Breast epithelium (tissue), 4 donors: Measurements from ENCODE around the gene GPR85. TPM values are rescaled to one million over a fixed set of nuclear protein-coding genes. Genes with fewer than 3 reads are reported as not detected.

ENCODE experiments used
- DNase-seq, 2 donors: peaks; one replicate each; pipeline ENCODE4 v3.0.0-alpha.2; 2019; ENCODE audit warnings: low spot score in 2 of 2
- H3K27ac ChIP-seq, 2 donors: fragments of 200-600 bp; sonication (generic) in 1 of 2; one replicate each; pipeline ENCODE4 v1.5.1; 2016 to 2019; ENCODE audit warnings: mild to moderate bottlenecking in 1 of 2
- H3K27me3 ChIP-seq, 2 donors: fragments of 200-600 bp; sonication (generic) in 1 of 2; one replicate each; pipeline versions ENCODE4 v1.5.1 to v1.6.0; 2017 to 2019; ENCODE audit warnings: control low read depth in 1 of 2, mild to moderate bottlenecking in 1 of 2
- H3K36me3 ChIP-seq: fragments of 200-600 bp; one replicate; pipeline ENCODE4 v1.5.1; 2019
- H3K4me1 ChIP-seq, 2 donors: fragments of 200-600 bp; sonication (generic); one replicate each; pipeline ENCODE4 v1.5.1; 2016 to 2019; ENCODE audit warnings: control low read depth in 1 of 2
- H3K4me3 ChIP-seq, 3 donors: fragments of 200-600 bp; sonication (generic); 1 replicate in 2 of 3; 2 replicates in 1 of 3; pipeline ENCODE4 v1.5.1; 2016 to 2019; ENCODE audit warnings: mild to moderate bottlenecking in 3 of 3, moderate library complexity in 2 of 3
- H3K9me3 ChIP-seq, 2 donors: fragments of 200-600 bp; sonication (generic) in 1 of 2; one replicate each; pipeline ENCODE4 v1.5.1; 2016 to 2019; ENCODE audit warnings: control low read depth in 1 of 2
- CTCF ChIP-seq, 3 donors: fragments of 450-650 bp; IDR thresholded peaks; one replicate each; pipeline ENCODE4 v1.5.1; 2016 to 2017; ENCODE audit warnings: antibody characterized with exemption in 3 of 3, mild to moderate bottlenecking in 3 of 3, moderate library complexity in 3 of 3
- POLR2A ChIP-seq: fragments of 450-650 bp; IDR thresholded peaks from one replicate; pipeline ENCODE4 v1.6.1; 2016; ENCODE audit warnings: antibody characterized with exemption, mild to moderate bottlenecking, moderate library complexity
- POLR2AphosphoS5 ChIP-seq, 3 donors: sonication (generic); formaldehyde crosslinking; IDR thresholded peaks; one replicate each; pipeline ENCODE4 v1.6.1; 2017; ENCODE audit warnings: antibody characterized with exemption in 3 of 3
- intact Hi-C: fragments of 100-400 bp; cut with DNase I; formaldehyde crosslinking; loops from one replicate; pipeline ENCODE4 v1.15.1; 2023; ENCODE audit warnings: low total_unique reads
- total RNA-seq, 3 donors: library from RNA; depleted of rRNA; stranded (reverse); fragments of >200 nt; gene quantifications; one replicate each; pipeline ENCODE4 v1.1.0, GENCODE V29; 2016

Gene GPR85
- total RNA-seq, 3 donors from 2014 or later: 0.29 to 1.6 (median 0.33) TPM

GRCh38 chr7:113046453-113046852 lies 40.2 kb downstream of the GPR85 start:
- intact Hi-C loops: no loop called here
- H3K4me1 ChIP-seq: no peaks in the 10 kb centered on the region
- no peak overlapping the region for H3K4me3 ChIP-seq
- no peaks in the 10 kb centered on the region for H3K9me3 ChIP-seq
- DNase-seq: no peak
- TF ChIP-seq CTCF (IDR thresholded peaks at IDR 0.05): no peak
- TF ChIP-seq POLR2AphosphoS5 (IDR thresholded peaks at IDR 0.05): no peak
- TF ChIP-seq POLR2A: no peak
- H3K27ac ChIP-seq: no peak overlapping the region
- H3K36me3 ChIP-seq: no peaks in the 10 kb centered on the region
- no peaks in the 10 kb centered on the region for H3K27me3 ChIP-seq

GRCh38 chr7:113045379-113045778 lies 41.2 kb downstream of the GPR85 start:
- H3K27ac ChIP-seq: no peak overlapping the region
- no peaks in the 10 kb centered on the region for H3K27me3 ChIP-seq
- H3K36me3 ChIP-seq: no peaks in the 10 kb centered on the region
- no peaks in the 10 kb centered on the region for H3K4me1 ChIP-seq
- TF ChIP-seq POLR2AphosphoS5 (IDR thresholded peaks at IDR 0.05) (no peak), POLR2A (no peak), CTCF (IDR thresholded peaks at IDR 0.05) (no peak)
- H3K9me3 ChIP-seq: no peaks in the 10 kb centered on the region
- no peak overlapping the region for H3K4me3 ChIP-seq
- intact Hi-C loops: no loop called here
- no peak for DNase-seq

GRCh38 chr7:113044394-113044793 lies 42.2 kb downstream of the GPR85 start:
- H3K9me3 ChIP-seq: no peaks in the 10 kb centered on the region
- no peaks in the 10 kb centered on the region for H3K4me1 ChIP-seq
- no peak overlapping the region for H3K4me3 ChIP-seq
- H3K27ac ChIP-seq: no peak overlapping the region
- TF ChIP-seq POLR2A: no peak
- TF ChIP-seq CTCF (IDR thresholded peaks at IDR 0.05): no peak
- TF ChIP-seq POLR2AphosphoS5 (IDR thresholded peaks at IDR 0.05): no peak
- no peaks in the 10 kb centered on the region for H3K27me3 ChIP-seq
- intact Hi-C loops: no loop called here
- no peaks in the 10 kb centered on the region for H3K36me3 ChIP-seq
- DNase-seq: no peak

GRCh38 chr7:113040849-113041248 lies 45.8 kb downstream of the GPR85 start:
- intact Hi-C loops: no loop called here
- TF ChIP-seq CTCF (IDR thresholded peaks at IDR 0.05) (no peak), POLR2A (no peak), POLR2AphosphoS5 (IDR thresholded peaks at IDR 0.05) (no peak)
- no peak for DNase-seq
- Histone ChIP-seq H3K9me3 (no peaks in the 10 kb centered on the region), H3K4me1 (no peaks in the 10 kb centered on the region), H3K27ac (no peak overlapping the region), H3K27me3 (no peaks in the 10 kb centered on the region), H3K36me3 (no peaks in the 10 kb centered on the region), H3K4me3 (no peak overlapping the region)

- no peaks in the 10 kb centered on the region for H3K36me3 ChIP-seq
- H3K9me3 ChIP-seq: no peaks in the 10 kb centered on the region
- H3K4me3 ChIP-seq: no peak overlapping the region
- H3K27me3 ChIP-seq: no peaks in the 10 kb centered on the region
- H3K4me1 ChIP-seq: no peaks in the 10 kb centered on the region
- TF ChIP-seq CTCF (IDR thresholded peaks at IDR 0.05) (no peak), POLR2AphosphoS5 (IDR thresholded peaks at IDR 0.05) (no peak), POLR2A (no peak)
- intact Hi-C loops: no loop called here
- no peak for DNase-seq
- no peak overlapping the region for H3K27ac ChIP-seq
Observed at GRCh38 chr7:113033959-113034358, 52.7 kb downstream of the GPR85 start.

Other genes starting within 250 kb of the GPR85 start
- 10 to 100 TPM; 32.1 to 42.1 (median 40.8) TPM for gene SMIM30, start 31.7 kb upstream of the GPR85 start, total RNA-seq